Stimulated activated CD8-positive, alpha-beta memory T cell treated with anti-CD3 and anti-CD28 coated beads, Interleukin-15, amount 100 ng/mL, for 1 hour (primary cell): ENCODE measurements around the gene SRI.

Source experiments
- DNase-seq: peaks from one replicate; pipeline ENCODE4 v3.0.0-alpha.2; 2020; ENCODE audit warnings: low read depth

The SRI gene

DNA sequence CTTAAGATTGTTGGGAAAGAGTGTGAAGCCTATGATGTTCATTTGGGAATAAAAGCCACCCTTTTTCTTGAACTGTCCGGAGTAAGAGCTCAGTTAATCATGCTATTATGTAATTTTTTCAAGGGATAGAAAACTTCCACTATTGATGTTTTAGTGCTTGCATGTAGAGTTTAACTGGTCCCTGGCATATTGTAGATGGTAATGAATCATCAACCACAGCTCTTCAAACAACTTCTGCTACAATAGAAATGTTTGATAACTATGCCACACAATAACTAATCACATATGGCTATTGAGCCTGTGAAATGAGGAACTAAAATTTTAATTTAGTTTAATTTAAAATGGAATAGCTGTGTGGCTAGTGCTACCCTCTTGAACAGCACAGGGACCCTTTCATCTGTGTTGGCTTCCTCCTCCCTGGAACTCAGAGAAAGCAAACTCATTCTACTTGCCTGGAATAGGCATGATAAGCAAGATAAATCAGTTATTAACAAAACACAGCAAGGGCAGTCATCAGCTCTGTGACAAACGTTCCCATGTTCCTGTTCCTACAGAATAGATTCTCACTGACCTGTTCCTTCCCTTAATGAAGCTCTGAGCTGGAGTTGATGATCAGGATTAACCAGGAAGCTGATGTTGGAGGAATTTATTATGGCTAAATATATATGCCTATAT, 4.9 kb upstream of the SRI start:
- DNase-seq, result no peak

DNA sequence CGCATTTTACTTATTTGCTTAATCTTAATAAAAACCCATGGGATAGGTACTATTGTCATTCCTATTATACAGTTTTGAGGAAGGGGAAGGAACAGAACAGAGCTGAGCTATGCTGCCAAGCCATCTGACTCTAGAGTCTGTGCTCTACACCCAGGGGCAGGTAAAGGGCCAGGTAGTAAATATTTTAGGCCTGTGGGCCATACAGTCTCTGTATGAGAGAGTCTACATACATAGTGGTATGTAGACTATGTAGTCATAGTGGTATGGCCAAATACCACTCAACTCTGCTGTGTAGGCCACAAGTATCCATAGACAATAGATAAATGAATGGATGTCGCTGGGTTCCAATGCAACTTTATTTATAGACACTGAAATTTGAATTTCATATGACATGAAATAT, 3.4 kb upstream of the SRI start:
- no peak for DNase-seq

DNA sequence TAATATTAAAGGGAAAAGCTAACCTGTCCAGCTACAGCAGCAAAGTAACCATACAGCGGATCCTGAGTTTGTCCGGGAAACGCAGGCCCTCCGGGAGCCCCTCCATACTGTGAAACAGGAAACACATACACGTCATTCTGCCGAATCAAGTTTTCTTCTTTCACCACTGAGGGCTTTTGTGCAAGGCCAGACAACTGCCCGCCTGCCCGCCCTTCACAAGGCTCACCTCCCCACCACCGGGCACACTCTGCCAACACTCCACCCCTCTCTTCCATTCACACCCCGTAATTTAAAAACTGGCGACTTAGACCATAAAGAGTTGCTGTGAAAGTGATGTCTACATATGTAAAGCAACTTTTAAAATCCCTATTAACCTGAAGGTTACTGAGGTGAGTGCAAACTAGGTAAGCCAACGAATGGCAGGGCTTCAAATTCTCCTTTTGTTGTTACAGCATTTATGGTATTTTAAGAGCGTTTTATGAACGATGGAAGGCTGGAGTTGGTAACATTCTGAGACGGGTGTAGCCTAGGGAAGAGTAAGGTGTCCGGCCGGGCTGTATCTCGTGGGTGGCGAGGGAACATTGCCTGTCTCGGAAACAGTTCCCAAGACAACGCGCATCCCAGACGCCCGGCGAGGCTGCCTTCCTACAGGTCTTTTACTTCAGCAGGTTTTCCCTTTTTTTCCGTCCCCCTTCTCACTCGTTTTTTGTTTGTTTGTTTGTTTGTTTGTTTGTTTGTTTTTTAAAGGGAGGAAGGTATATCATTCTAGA, 817 bp downstream of the SRI start:
- no peak for DNase-seq

DNA sequence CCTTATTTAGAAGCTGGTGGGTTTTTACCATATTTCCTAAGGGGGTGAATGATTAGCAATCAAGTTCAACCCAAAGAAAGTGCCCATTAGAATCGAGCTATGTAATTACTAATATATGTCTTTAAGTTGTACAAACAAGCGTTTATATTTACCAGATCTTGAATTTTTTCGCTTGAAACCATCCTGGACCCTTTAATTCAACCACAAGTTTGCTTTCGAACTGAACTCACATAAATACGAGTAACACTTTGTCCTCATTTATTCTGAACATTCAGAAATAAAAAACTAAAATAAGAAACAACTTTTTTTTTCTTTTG, 1.5 kb downstream of the SRI start:
- DNase-seq, result no peak

DNA sequence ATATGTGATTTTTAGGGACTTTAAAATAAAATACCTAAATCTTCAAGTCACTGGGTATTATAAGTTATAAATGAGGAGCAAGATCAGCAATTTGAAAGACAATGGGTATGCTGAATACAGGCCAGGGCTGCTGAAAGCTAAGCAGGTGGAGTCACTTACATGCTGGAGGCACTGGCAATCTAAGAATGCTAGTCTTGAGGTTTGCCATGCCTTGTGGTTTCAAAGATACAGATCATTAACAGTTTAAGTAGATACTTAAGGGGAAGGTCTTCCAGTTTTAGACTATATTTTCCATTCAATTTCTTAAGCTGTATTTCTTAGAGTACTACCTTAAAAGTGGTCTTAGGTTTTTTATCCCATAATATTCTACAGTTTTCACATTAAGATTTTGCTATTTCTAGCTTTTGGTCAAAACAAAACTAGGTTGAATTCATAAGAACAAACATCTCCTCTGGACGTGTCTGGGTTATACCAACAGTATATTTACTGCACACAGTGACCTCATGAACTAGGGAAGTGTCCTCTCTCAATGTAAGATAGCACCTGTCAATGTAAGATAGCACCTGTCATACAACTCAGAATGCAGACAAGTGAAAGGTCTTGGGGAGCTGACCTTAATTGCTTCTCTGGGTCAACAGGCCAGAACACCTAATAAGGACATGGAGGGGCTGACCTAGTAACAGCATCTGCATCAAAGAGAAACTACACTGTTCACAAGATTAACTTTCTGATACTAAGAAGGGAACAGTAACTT, 2.0 kb downstream of the SRI start:
- DNase-seq, result no peak

DNA sequence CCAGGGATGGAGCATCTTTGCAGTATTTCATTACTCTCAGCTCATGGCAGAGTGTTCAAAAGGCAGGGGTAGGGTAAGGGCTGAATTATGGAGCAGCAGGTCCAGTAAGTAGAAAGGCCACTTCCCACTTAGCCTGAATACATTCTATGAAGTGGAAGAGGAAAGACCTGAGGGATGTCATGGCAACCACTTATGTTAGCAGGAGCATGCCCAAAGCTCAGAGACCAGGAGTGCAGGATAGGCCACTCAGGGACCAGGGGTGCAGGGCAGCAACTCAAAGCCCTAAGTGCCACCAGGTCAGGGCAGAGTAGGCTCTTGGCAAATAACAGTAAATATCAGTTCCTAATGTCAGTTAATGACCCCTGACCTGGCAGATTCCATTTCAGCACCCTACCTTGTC, 3.6 kb downstream of the SRI start:
- no peak for DNase-seq

DNA sequence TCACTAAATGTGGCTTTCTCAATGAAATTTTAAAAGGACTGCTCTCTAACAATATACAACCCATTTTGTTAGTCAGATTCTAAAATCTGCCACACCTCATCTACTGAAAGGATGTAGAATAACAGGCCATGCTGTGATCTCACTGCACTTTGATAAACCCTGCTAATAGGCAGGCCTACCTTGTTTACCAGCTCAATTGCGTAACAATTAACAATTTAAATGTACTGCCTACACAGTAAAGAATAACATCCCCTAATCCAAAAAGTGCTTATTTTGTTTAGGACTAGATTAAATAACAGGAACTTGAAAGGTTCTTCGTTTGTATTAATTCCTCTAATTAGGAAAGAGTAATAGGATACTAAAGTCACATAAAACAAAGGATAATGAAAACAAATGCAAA, 4.5 kb downstream of the SRI start:
- DNase-seq, result no peak

DNA sequence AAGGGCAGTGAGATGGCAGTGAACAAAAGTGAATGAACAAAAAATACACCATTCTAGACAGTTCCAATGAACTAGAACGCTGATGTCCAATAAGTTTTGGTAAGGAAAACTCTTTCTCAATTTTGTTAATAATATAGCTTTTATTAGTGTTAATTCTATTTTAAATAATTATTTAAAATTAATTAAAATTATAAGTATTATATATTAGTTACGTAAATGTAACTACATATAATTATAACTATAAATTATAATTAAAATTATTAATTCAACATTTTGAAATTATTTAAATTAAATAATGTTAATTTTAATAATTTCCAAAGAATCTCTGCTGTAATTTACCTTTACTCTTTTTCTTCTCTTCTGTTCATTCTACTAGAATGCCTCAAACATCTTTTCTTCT, 5.4 kb downstream of the SRI start:
- no peak for DNase-seq

DNA sequence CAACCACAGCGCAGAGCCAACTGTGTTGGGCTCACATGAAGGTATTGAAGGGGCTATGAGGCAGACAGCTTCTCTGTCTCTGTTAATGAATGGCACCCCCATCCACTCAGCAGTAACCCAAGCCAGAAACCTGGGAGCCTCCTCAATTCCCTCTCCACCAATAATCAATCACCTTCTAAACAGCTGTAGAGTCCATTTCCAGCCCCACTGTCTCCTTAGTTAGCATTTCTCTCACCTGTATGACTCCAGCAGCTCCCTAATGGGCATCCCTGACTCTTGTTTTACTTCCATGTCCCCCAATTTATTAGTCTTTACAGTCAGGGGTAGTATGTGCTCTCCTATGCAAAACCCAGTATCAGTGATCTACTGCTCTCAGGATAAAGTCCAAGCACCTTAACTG, 6.9 kb downstream of the SRI start:
- DNase-seq, result no peak

DNA sequence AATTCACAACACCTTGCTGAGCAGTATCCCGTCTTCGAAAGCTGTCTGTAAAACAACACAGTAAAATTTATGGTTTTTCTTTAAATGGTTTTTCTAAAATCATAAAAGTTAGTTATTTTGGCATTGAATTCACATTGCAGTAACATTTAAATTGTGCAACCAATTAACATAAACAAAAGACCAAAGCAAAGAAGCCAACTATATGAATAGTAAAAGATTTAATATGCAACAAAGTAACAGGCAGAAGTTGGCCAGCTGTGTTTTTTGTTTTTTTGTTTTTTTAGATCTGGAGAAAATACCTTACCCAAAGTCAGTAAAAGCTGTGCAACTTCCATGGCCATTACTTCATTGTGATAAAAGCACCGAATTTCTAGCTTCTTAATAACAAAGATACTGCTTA, 11.3 kb downstream of the SRI start:
- no peak for DNase-seq

DNA sequence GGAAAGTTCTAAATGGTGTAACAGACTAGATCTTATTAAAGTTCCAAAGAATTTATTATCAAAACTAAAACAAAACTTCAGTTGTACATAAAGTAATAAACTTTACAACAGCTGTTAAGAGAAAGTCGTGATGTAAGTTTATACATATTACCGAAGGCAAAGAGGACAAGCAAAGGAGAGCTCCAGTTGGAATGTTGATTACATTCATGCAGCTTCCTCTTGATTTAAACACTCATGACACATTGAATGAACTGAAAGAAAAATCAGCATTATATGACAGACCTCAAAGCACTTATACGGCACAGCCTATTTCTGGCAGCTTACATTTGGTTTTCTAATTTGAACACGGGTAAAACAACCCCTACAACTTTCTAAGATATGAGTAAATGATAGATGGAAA, 13.6 kb downstream of the SRI start:
- DNase-seq, result no peak

DNA sequence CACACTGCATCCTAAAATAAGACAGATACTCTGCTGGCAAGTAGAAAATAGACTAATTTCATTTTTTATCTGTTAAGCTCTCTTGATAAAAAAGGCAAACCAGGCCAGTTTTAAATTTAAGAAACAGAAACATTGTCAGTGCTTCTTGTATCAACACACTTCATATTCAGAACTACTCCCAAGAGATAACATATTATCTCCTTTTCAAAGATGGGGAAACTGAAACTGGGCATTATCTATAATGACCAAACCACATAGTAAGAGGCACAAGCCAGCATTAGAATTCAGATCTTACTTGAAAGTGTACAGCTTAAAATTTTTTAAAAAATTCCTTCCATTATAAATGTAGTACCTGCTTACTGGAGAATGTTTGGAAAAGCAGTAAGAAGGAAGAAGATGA, 14.7 kb downstream of the SRI start:
- DNase-seq, result no peak

DNA sequence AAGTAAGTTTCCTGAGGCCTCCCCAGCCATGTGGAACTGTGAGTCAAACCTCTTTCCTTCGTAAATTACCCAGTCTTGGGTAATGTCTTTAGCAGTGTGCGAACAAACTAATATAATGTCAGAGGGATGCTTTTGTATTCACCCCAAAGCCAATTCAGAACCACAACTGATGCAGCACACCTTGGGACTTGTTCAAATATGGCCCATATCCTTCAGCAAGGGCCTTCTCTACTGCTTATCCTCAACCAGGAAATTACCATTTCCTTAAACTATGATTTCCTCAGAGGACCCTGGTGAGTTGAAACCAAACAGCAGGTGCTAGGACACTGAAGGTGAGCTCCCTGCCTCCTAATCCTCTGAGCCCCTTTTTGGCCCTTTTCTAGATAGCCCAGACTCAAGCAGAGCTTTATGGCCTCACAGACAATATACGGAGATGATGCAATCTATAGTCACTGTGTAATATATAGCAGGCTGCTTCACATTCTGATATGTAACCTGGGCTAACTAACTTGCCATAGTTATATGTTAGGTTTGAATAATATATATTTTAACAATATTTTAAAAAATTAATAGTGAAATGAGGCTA, 15.2 kb downstream of the SRI start:
- DNase-seq, result no peak

DNA sequence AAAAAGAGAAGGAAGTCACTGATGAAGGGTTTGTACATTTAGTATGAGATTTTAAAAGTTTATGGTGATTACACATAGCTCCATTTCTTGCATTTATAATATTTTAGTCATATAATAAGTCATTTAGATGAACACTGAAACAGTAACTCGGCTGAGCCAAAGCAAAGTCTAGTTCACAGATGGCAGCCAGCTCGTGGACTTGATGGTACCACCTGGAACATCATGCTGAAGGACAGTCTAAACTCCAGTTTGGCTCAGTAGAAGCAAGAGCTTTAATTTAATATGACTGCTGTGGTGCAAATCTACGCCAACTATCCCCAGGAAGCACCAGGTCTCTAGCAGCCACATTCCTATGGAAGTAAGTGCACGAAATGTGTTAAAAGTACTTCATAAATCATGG, 16.4 kb downstream of the SRI start:
- no peak for DNase-seq

DNA sequence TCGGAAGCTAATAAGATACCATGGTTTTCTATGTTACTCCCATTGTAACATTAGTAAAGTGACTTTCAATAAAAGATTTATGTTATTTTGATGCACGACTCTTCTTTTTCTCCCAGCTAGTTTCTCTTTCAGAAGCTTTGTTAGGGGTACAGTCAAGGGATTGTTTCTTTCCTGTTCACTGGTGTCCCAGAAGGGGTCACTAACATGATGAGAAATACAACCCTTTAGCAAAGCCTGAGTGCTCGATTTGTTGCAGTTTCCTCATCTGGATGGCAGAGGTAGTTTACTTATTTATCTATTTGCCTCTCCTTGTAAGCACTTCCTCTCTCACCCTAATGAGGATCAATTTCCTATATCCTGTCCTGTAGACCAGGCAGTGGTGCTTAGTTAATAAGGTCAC, 17.0 kb downstream of the SRI start:
- DNase-seq, result no peak

DNA sequence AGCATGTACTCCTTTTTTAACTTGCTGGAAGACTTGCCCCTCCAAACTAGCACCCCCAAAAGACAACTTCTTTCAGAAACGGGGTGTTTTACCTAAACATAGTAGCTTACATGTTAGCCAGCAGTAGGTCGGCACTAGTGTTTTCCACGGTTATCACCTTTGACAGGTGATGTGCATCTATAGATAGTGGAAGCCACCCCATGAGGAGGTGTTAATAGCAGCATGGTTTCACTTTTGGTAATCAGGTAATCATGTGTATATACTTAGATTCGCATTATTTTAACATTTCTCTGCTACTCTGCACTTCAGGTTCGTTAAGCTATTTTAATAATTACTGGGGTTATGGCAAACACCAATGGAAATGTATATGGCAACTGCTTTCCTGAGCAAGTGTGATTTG, 17.6 kb downstream of the SRI start:
- DNase-seq, result no peak

DNA sequence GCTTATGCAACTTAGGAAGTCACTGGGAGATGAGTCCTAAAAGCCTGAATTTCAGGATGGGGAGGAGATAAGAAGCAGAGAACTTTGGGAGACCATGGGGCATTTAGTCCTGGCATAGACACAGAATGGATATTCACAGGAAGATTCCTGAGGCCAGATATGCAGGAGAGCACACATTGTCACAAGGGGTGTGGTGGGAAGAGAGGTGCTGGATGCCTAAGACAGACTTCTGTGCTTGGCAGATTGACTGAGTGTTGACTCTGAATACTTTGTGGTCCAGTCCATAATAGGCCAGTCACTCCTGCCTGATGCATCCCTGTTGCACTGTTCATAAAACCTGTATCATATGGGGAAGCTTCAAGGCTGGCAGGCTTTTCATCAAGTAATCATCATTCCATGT, 18.5 kb downstream of the SRI start:
- DNase-seq, result no peak

DNA sequence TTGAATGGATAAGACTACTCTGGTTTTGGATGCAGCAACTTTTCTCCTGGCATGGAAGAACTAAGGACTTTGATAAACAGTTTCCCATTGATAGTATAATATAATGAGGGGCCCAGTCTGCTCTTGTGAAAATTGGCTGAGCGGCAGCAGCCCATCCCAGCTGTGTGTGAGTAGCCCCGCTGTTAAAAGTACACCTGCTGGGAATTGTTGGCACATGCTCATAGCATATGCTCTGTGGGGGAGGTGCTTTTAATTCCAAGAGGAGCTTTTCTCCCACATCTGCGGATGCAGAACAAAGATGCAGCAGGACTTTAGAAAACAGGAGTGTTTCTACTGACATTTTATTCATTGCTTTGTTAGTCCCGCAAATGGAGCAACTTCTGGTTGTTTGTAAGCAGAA, 19.0 kb downstream of the SRI start:
- no peak for DNase-seq

DNA sequence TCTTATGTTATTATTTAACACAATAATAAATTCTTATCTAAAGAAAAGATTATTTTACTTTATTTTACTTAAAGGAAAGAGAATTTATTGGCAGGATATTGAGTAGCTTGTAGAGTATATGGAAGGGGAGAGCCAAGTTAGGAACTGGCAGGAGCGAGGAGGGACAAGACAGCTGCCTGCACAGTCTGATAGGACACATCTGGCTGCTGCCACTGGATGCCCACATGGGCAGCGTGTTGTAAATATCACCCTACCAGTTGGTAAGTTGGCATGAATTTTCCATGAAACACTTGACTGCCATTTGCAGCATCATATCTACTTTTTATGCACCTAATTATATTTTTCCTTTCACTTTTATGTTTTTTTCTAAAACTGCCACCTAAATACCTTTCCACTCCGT, 19.6 kb downstream of the SRI start:
- DNase-seq, result no peak

DNA sequence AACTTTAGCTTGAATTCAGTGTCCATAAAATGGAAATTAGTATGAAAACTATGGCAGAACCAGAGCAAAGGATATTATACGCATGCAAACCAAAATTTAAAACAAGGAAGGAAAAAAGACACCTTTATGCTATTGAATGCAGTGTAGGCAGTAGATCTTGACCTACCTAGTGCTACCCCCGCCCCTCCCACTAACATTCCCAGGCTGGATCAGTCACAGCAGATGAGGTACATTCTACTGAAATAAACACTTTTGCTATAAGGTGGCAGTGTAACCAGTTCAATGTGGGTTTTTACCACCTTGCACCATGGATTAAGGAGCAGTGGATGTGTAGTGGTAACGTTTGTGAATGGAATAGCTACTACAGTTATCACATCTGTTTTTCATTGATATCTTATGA, 27.9 kb downstream of the SRI start:
- DNase-seq, result no peak

DNA sequence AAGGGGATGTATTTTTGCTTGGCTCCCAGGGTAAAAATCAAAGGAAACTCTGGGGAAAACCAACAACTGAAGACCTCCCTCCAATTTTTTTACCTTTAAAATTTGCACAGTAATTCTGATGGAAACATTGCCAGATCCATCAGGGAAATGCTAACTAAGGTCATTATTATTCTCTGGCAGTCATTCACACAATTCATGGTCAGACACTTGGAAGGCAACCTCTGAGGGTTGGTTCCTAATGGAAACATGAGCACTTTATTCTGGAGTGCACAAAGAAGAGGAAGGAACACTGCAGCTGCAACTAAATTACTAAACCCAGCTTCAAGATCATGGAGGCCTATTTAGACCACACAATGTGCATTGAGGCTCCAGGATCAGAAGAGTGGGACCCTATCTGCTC, 34.2 kb downstream of the SRI start:
- DNase-seq, result no peak

DNA sequence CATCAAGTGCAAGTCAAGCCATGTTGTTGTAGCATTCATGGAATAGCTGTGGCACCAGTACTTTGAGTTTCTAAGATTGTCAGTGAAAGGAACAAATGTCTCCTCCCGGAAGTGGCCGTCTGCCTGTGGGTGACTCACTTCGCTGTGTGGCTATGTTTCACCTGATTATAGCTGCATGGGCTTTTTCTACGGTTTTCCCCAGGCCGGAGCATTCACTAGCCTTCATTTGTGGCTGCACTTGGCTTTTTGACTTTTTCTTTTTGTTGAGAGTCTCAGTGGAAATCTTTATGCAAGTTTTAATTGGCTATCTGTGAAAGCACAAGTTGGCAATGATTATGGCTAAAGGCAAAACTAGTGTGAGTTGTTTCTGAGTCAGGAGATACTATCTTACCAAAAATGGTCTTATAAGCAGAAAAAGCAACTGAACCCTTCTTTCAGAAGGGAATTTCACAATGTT, 35.0 kb downstream of the SRI start:
- no peak for DNase-seq

DNA sequence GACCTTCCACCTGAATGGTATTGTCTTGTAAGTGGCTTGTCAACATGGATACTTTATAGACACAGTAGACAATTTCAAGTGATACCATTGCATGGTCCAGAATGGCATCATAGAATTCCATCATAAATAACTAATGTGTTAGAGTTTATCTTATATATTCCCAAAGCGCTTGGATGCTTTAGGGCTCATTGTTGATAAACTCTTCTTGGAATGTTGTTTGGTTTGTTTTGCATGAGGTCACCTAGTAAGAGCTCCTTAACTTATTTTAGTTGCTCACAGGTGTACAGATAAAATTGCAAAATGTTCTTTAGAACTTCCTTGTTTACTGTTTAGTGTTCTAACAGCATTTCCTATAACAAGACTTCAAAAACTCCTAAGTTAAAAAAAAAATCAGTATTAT, 36.8 kb downstream of the SRI start:
- DNase-seq, result no peak
